A204.1 (cell line): ENCODE results near the gene NOTCH3.

ENCODE experiments used
- FAIRE-seq: peaks from 2 replicates; lab custom pipeline; 2012; peaks lifted over from hg19 to GRCh38; lab: Jason Lieb, UNC

NOTCH3 gene

DNA sequence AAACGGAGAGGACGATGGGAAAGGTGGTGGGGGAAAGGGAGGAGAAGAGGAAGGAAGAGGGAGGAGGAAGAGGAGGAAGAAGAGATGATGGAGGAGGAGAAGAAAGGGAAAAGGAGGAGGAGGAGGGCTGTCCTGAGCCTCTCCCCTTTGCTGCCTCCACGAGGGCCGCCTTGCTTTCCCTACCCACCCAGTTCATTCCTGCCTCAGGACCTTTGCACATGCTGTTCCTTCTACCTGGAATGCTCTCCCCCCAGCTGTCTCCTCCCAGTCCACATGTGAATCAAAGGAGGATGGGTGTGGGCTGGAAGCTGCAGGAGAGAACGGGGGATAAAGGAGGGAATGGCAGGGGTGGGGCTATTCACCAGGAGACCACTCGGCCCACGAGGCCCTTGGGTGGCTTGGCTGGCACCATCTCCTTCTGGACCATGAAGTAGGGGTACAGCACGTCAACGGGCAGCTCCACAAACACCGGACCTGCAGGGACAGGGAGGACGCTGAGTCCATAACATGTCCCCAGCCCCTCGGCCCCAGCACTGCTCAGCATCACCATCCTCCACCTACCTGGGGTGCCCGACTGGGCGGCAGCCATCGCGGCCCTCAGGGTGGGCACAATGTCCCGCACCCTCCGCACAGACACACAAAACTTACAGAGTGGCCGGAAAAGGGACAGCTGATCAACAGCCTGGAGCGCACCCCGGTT is 78.3 kb downstream of the NOTCH3 start:
- no peak for FAIRE-seq

DNA sequence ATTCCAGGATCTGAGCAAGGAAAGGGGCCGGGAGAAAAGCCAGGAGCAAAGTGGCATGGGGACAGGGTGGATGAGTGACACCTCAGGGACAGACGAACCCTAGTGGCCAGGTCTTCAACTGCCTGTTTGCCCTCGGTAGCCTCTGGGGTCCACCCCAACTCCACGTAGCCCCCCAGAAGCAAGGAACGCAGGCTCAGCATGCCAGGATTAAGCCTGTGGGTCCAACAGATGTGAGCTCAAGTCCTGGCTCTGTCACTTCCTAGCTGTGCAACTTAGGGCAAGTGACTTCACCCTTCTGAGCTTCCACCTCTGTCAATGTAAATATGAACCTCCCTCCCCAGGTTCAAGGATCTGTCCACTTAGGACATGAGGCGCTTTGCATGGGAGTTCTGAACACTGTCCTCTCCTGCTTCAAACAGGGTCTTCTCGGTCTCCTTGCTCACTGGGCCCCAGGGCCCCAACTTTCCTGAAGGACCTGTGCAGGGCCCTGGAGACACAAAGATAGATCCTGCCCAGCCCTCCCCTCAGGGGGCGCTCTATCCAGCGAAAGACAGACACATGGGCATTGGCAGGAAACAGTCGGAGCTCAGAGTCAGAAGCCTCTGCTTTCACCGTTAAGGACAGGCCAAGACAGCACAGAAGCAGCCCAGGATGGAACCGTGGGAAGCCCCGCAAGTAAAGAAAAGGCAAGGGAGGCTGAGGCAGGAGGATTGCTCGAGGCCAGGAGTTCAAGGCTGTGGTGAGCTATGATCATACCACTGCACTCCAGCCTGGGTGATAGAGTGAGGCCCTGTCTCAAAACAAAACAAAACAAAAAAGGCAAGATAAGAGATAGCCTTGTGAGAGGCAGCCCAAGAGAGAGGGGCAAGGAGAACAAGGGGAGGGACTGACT is 80.4 kb downstream of the NOTCH3 start:
- FAIRE-seq = no peak

DNA sequence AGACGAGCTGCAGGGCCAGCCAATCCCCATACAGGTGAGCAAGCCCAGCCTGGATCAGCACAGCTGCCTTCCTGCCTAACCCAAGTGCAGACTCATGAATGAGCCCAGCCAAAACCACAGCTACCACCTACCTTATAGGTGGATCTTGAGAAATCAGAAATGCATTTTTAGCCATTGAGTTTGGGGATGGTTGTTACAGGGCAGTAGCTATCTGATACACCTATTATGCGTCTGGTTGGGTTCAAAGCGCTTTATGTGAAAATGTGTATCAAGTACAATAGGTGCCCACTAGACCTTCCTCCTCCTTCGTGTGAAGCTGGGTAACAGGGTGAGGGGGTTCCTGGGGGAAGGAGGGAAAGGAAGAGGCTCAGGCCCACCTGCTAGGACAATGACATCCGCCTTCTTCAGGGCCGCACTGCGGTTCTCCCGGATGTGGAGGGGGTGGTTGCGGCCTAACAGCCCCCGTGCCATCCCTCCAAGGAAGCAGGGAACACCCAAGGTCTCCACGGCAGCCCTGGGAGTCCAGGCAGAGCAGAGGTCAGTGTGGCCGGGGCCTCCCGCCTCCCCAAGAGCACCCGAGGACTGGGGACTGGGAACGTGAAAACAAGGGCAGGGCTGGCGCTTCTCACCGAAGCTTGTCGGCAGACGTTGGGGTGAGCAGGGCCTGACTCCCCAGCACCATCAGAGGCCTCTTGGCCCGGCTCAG is 81.9 kb downstream of the NOTCH3 start:
- FAIRE-seq = no peak

DNA sequence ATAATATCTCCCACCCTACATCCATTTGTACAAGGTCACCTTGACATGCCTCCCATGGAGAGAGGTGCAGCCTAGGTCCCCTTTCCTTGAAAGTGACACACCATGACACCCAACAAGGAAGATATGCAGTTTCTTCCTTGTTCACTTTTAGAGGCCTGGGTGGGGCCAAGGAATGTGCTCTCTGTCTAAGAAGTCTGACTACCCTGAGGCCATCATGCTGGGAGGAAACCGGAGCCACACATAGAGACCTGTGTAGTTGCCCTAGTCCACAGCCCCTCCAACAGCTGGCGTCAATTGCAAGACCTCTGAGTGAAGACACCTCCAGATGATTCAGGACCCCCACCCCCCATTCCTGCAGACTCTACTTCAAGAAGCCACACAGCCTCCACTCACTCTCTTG is 82.5 kb downstream of the NOTCH3 start:
- FAIRE-seq = no peak

DNA sequence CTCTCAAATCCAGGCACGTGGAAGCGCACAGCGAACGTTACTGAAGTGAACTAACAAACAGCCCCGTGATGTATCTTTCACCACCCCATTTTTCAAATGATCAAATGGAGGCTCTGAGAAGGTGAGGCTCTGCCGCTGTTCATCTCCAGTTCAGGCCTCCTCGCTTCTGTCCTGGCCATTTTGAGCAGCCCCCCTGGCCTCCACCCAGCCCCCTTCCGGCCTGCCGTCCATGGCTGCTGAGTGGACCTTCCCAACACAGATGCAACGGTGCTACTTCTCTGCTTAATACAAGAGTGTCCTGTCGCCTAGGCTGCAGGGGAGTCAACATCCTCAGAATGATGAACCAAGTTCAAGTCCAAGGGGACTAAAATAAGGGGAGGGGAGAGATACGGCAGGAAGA is 83.9 kb downstream of the NOTCH3 start:
- no peak for FAIRE-seq

DNA sequence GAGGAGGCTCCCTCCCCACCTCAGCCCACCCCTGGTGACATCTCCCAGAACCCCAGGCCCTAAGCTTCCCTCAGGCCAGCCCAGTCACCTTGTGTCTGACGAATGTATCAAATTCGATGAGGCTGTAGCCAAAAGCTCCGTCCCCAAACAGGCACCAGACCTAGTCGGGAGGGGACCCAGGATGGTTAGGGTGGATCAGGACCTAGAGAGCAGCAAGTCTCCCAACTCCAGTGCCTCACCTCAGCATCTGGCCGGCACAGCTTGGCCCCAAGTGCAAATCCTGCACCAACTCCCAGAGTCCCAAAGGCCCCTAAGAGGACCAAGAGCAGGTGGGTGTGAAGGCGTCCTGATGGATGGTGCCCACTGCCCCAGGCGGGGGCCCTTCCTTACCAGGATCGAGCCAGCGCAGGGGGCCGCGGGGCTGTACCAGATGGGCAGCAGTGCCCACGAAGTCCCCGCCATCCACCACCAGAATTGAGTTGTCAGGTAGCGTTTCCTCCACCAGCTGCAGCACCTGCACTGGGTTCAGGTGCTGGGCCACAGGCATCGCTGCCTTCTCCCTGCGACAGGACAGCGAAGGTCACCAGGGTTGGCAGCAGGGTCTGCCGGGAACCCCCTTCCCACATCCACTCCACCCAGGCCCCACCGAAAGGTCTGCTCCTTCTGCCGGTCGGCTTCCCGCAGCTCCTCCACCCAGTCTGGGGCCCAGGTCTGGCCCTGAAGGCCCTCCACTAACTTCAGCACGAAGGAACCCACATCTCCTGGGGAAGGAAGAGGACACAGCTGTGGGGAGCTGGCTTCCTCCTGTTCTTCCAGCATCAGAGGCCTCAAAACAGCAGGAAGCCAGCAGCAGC is 84.8 kb downstream of the NOTCH3 start:
- no peak for FAIRE-seq

DNA sequence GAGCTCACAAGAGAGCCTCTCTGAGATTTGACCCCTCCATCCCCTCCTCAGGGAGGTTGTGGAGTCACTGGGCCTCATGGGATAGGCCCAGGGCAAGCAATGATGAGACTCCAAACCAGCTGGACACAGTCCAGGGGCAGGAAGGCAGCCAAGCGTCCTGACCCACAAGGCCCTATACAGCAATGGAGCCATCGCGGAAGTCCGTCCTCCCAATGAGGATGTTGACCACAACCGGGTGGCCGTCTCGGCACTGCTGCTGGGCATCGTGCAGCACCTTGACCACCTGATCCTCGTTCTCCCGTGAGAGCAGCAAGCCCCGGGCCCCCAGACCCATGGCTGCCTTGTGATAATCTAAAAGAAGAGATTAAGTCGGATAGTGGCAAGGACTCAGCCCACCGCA is 85.7 kb downstream of the NOTCH3 start:
- FAIRE-seq = no peak

DNA sequence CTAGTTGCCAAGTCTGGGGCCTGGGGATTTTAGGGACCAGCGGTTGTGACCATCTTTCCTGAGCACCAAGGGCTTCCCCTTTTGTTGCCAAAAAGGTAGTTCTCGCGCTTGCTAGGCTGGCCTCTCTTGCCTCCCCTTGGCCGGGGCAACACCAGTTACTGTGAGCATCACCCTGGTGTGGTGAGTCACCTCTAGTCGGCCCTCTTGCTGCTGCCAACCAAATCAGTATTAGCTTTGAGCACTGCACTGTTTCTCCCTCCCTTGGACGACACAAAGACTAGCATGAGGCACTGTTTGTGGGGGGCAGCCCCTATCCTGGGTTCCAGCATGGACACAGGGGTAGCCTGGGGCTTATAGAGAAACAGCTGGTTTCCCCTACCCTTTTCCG is 86.6 kb downstream of the NOTCH3 start:
- no peak for FAIRE-seq

DNA sequence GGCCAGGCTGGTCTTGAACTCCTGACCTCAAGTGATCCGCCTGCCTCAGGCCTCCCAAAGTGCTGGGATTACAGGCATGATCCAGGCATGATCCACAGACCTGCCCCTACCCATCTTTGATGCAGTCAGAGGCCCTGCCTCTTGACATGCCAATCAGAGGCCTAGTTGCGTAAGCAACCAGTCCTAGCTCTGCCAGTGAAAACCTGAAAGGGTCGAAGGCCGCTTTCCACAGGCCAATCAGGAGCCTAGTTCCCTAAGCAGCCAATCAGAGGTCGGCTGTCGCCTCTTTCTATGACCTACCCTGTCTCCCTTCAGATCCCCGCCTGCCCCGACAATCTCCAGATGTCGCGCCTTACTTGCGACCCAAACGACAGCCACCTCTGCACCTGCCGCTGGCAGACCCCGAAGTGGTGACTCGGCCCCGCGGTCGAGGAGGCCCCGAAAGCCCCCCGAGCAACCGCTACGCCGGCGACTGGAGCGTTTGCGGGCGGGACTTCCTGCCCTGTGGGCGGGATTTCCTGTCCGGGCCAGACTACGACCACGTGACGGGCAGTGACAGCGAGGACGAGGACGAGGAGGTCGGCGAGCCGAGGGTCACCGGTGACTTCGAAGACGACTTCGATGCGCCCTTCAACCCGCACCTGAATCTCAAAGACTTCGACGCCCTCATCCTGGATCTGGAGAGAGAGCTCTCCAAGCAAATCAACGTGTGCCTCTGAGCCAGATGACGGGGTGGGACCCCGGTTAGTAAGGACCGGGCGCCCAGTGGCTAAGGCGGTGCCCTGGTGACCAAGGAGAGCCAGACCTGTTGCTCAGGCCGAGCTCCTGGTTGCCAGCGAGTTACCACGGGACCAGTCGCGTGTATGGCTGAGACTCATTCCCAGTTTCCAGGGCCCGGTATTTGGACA is 87.3 kb downstream of the NOTCH3 start:
- FAIRE-seq = no peak

DNA sequence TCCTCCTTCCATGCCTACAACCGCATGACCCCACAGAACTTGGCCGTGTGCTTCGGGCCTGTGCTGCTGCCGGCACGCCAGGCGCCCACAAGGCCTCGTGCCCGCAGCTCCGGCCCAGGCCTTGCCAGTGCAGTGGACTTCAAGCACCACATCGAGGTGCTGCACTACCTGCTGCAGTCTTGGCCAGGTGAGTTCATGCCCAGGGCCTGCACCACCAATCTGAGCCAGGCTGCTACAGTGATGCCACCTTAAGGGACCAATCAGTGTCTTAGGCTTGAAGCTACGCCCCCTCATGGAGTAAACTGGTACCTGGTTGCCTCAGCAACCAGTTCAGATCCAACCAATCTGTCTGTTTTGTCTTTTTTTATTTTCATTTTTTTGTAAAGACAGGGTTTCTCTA is 88.4 kb downstream of the NOTCH3 start:
- FAIRE-seq = no peak

DNA sequence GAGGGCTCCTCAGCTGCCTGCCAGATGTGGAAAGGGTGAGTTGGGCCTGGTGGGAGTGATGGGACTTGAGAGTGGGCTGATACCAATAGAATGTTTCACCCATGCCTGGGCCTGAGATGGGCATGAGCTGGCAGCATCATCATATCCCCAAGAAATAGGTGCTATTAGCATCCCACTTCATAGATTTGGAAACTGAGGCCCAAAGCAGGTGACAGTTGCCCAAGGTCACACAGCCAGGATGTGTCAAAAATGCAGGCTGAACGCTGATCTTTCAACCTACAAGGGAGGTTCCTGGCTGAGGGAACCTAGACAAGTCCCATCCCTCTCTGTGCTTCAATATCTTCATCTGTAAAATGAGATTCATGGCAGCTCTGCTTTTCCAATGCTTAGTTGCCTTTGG is 89.0 kb downstream of the NOTCH3 start:
- FAIRE-seq = no peak

DNA sequence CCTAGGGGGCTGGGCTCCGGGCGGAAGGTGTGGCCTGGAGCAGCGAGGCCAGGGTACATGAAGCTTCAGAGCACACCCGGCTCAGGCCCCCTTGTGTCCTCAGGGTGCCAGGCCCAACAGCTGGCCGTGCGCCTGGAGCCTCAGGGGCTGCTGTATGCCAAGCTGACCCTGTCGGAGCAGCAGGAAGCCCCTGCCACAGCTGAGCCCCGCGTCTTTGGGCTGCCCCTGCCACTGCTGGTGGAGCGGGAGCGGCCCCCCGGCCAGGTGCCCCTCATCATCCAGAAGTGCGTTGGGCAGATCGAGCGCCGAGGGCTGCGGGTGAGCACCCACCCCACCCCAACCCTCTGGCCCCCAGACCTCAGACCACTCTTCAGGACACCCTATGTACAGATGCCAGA is 90.4 kb downstream of the NOTCH3 start:
- no peak for FAIRE-seq

DNA sequence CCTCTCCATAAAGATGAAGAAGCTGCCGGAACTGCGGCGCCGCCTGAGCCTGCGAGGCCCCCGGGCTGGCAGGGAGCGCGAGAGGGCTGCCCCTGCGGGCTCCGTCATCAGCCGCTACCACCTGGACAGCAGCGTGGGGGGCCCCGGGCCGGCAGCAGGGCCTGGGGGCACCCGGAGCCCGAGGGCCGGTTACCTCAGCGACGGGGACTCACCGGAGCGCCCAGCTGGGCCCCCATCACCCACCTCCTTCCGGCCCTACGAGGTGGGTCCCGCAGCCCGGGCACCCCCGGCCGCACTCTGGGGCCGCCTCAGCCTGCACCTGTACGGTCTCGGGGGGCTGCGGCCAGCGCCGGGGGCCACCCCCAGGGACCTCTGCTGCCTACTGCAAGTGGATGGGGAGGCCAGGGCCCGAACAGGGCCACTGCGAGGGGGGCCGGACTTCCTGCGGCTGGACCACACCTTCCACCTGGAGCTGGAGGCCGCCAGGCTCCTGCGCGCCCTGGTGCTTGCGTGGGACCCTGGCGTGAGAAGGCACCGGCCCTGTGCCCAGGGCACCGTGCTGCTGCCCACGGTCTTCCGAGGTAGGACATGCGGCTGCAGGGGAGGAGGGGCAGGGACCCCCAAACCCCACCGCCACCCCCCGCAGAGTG is 90.9 kb downstream of the NOTCH3 start:
- no peak for FAIRE-seq
